Measurements from ENCODE around the gene CCDC92. TPM values are rescaled to one million over a fixed set of nuclear protein-coding genes. Genes with fewer than 3 reads are reported as not detected.

The CCDC92 gene
- total RNA-seq, 2 donors from 2014 or later = 21.1 to 31.0 TPM

Other genes starting within 250 kb of the CCDC92 start
- gene DNAH10, start 210.5 kb downstream of the CCDC92 start, total RNA-seq = under 1 TPM; 0.44 to 0.46 TPM
- 10 to 100 TPM; 63.0 to 63.6 TPM for gene ZNF664, start 384 bp upstream of the CCDC92 start, total RNA-seq

All from activated T-cell treated with anti-CD3 and anti-CD28 coated beads, Interleukin-2, amount 50 U/mL, for 72 hours (primary cell).